SJSA1 (cell line): ENCODE measurements around the gene STK26. TPM values are rescaled to one million over a fixed set of nuclear protein-coding genes. Genes with fewer than 3 reads are reported as not detected.

Experiments used
- DNase-seq, 2 experiments: peaks; one replicate each; pipeline ENCODE4 v3.0.0-alpha.2; 2015 to 2020; ENCODE audit warnings: low spot score in 2 of 2, low read depth in 1 of 2
- H3K27ac ChIP-seq: fragments of 250-450 bp; sonication (Bioruptor Pico); 2 replicates; pipeline ENCODE4 v1.5.1; 2020; ENCODE audit warnings: mild to moderate bottlenecking, moderate library complexity
- H3K27me3 ChIP-seq: fragments of 250-450 bp; sonication (Bioruptor Pico); replicated peaks from 2 replicates; pipeline ENCODE4 v1.5.1; 2020; ENCODE audit warnings: mild to moderate bottlenecking, moderate library complexity
- H3K36me3 ChIP-seq: fragments of 250-450 bp; sonication (Bioruptor Pico); 2 replicates; pipeline ENCODE4 v1.5.1; 2020; ENCODE audit warnings: mild to moderate bottlenecking
- H3K4me1 ChIP-seq: fragments of 250-450 bp; sonication (Bioruptor Pico); replicated peaks from 2 replicates; pipeline ENCODE4 v1.6.1; 2021; ENCODE audit warnings: mild to moderate bottlenecking
- H3K4me3 ChIP-seq: fragments of 250-450 bp; sonication (Bioruptor Pico); 2 replicates; pipeline ENCODE4 v1.5.1; 2020; ENCODE audit warnings: mild to moderate bottlenecking
- H3K9me3 ChIP-seq: fragments of 250-450 bp; sonication (Bioruptor Pico); replicated peaks from 2 replicates; pipeline ENCODE4 v1.5.1; 2020; ENCODE audit warnings: mild to moderate bottlenecking
- total RNA-seq: library from RNA; depleted of rRNA; stranded (reverse); fragments of >200 nt; shearing (Covaris generic); gene quantifications from 2 replicates; pipeline ENCODE4 v1.2.3, GENCODE V29; 2014

The STK26 gene
- total RNA-seq, 1 experiment from 2014 or later = 0.11 TPM

GRCh38 chrX:132017431-132018185 lies 5.5 kb upstream of the STK26 start:
- Histone ChIP-seq H3K36me3 (no peaks in the 10 kb centered on the region), H3K27me3 (no peaks in the 10 kb centered on the region), H3K27ac (no peak overlapping the region), H3K4me3 (no peak overlapping the region), H3K9me3 (no peaks in the 10 kb centered on the region), H3K4me1 (no peaks in the 10 kb centered on the region)
- no peak for DNase-seq

GRCh38 chrX:132022198-132022966 lies 720 bp upstream of the STK26 start:
- H3K36me3 ChIP-seq = no peaks in the 10 kb centered on the region
- H3K27me3 ChIP-seq = peaks cover 13% of the 10 kb centered on the region
- no peak for DNase-seq
- no peak overlapping the region for H3K4me3 ChIP-seq
- no peak overlapping the region for H3K27ac ChIP-seq
- H3K4me1 ChIP-seq = no peaks in the 10 kb centered on the region; the same call in 1 of the 2 replicates
- H3K9me3 ChIP-seq = no peaks in the 10 kb centered on the region

- peaks cover 13% of the 10 kb centered on the region for H3K27me3 ChIP-seq
- no peaks in the 10 kb centered on the region for H3K9me3 ChIP-seq
- no peak overlapping the region for H3K27ac ChIP-seq
- no peaks in the 10 kb centered on the region for H3K36me3 ChIP-seq
- H3K4me3 ChIP-seq = no peak overlapping the region
- no peak for DNase-seq
- H3K4me1 ChIP-seq = no peaks in the 10 kb centered on the region; the same call in 1 of the 2 replicates
Measured at GRCh38 chrX:132023896-132024386, 839 bp downstream of the STK26 start.

- Histone ChIP-seq H3K27me3 (peaks cover 13% of the 10 kb centered on the region), H3K27ac (no peak overlapping the region), H3K4me3 (no peak overlapping the region), H3K36me3 (no peaks in the 10 kb centered on the region), H3K9me3 (no peaks in the 10 kb centered on the region), H3K4me1 (no peaks in the 10 kb centered on the region; the same call in 1 of the 2 replicates)
- DNase-seq = no peak
Measured at GRCh38 chrX:132025041-132025440, 1.9 kb downstream of the STK26 start.

- Histone ChIP-seq H3K4me1 (no peaks in the 10 kb centered on the region), H3K27ac (no peak overlapping the region), H3K9me3 (no peaks in the 10 kb centered on the region), H3K4me3 (no peak overlapping the region), H3K27me3 (no peaks in the 10 kb centered on the region), H3K36me3 (no peaks in the 10 kb centered on the region)
- DNase-seq = no peak
Measured at GRCh38 chrX:132030264-132030663, 7.2 kb downstream of the STK26 start.

- H3K36me3 ChIP-seq = no peaks in the 10 kb centered on the region
- no peak for DNase-seq
- no peaks in the 10 kb centered on the region for H3K4me1 ChIP-seq
- H3K27me3 ChIP-seq = no peaks in the 10 kb centered on the region
- no peak overlapping the region for H3K27ac ChIP-seq
- H3K9me3 ChIP-seq = no peaks in the 10 kb centered on the region
- H3K4me3 ChIP-seq = no peak overlapping the region
Measured at GRCh38 chrX:132031867-132032266, 8.8 kb downstream of the STK26 start.

- H3K4me1 ChIP-seq = no peaks in the 10 kb centered on the region
- no peaks in the 10 kb centered on the region for H3K9me3 ChIP-seq
- no peak overlapping the region for H3K4me3 ChIP-seq
- DNase-seq = no peak
- no peaks in the 10 kb centered on the region for H3K36me3 ChIP-seq
- no peak overlapping the region for H3K27ac ChIP-seq
- no peaks in the 10 kb centered on the region for H3K27me3 ChIP-seq
Measured at GRCh38 chrX:132033166-132033565, 10.1 kb downstream of the STK26 start.

- H3K9me3 ChIP-seq = no peaks in the 10 kb centered on the region
- H3K4me3 ChIP-seq = no peak overlapping the region
- no peak overlapping the region for H3K27ac ChIP-seq
- DNase-seq = no peak
- no peaks in the 10 kb centered on the region for H3K4me1 ChIP-seq
- H3K36me3 ChIP-seq = no peaks in the 10 kb centered on the region
- H3K27me3 ChIP-seq = no peaks in the 10 kb centered on the region
Measured at GRCh38 chrX:132034648-132035047, 11.5 kb downstream of the STK26 start.

- H3K4me3 ChIP-seq = no peak overlapping the region
- H3K4me1 ChIP-seq = no peaks in the 10 kb centered on the region
- no peaks in the 10 kb centered on the region for H3K36me3 ChIP-seq
- no peaks in the 10 kb centered on the region for H3K9me3 ChIP-seq
- H3K27me3 ChIP-seq = no peaks in the 10 kb centered on the region
- H3K27ac ChIP-seq = no peak overlapping the region
- DNase-seq = no peak
Measured at GRCh38 chrX:132037479-132037993, 14.4 kb downstream of the STK26 start.

GRCh38 chrX:132040066-132040465 lies 17.0 kb downstream of the STK26 start:
- Histone ChIP-seq H3K4me1 (no peaks in the 10 kb centered on the region), H3K9me3 (no peaks in the 10 kb centered on the region), H3K36me3 (no peaks in the 10 kb centered on the region), H3K4me3 (no peak overlapping the region), H3K27ac (no peak overlapping the region), H3K27me3 (no peaks in the 10 kb centered on the region)
- no peak for DNase-seq

- H3K4me1 ChIP-seq = no peaks in the 10 kb centered on the region
- no peaks in the 10 kb centered on the region for H3K36me3 ChIP-seq
- H3K27me3 ChIP-seq = no peaks in the 10 kb centered on the region
- H3K4me3 ChIP-seq = no peak overlapping the region
- DNase-seq = no peak
- no peaks in the 10 kb centered on the region for H3K9me3 ChIP-seq
- no peak overlapping the region for H3K27ac ChIP-seq
Measured at GRCh38 chrX:132041015-132041414, 17.9 kb downstream of the STK26 start.

GRCh38 chrX:132043977-132044376 lies 20.9 kb downstream of the STK26 start:
- Histone ChIP-seq H3K27me3 (no peaks in the 10 kb centered on the region), H3K9me3 (no peaks in the 10 kb centered on the region), H3K36me3 (no peaks in the 10 kb centered on the region), H3K27ac (no peak overlapping the region), H3K4me3 (no peak overlapping the region), H3K4me1 (no peaks in the 10 kb centered on the region)
- no peak for DNase-seq

- no peaks in the 10 kb centered on the region for H3K27me3 ChIP-seq
- no peak overlapping the region for H3K27ac ChIP-seq
- no peaks in the 10 kb centered on the region for H3K36me3 ChIP-seq
- no peaks in the 10 kb centered on the region for H3K4me1 ChIP-seq
- DNase-seq = no peak
- H3K4me3 ChIP-seq = no peak overlapping the region
- no peaks in the 10 kb centered on the region for H3K9me3 ChIP-seq
Measured at GRCh38 chrX:132044953-132045352, 21.9 kb downstream of the STK26 start.

- Histone ChIP-seq H3K36me3 (no peaks in the 10 kb centered on the region), H3K27me3 (no peaks in the 10 kb centered on the region), H3K4me1 (no peaks in the 10 kb centered on the region), H3K4me3 (no peak overlapping the region), H3K9me3 (no peaks in the 10 kb centered on the region), H3K27ac (no peak overlapping the region)
- DNase-seq = no peak
Measured at GRCh38 chrX:132045456-132045855, 22.4 kb downstream of the STK26 start.
